ENCODE data around the gene SPOCK1.

SPOCK1 gene

GRCh38 chr5:137412136-137412535 lies 87.0 kb downstream of the SPOCK1 start:
- H3K27ac ChIP-seq, result no peak overlapping the region
- no peaks in the 10 kb centered on the region for H3K4me1 ChIP-seq (ENCODE audit: control insufficient read depth in 1 of 2, insufficient read depth in 1 of 2, low read depth in 1 of 2, low read length in 1 of 2)
- no peaks in the 10 kb centered on the region for H3K27me3 ChIP-seq
- no peak overlapping the region for H3K4me3 ChIP-seq (ENCODE audit: low read depth in 1 of 2, low read length in 1 of 2)
- H3K36me3 ChIP-seq, result no peaks in the 10 kb centered on the region
- TF ChIP-seq, protein P1, sequence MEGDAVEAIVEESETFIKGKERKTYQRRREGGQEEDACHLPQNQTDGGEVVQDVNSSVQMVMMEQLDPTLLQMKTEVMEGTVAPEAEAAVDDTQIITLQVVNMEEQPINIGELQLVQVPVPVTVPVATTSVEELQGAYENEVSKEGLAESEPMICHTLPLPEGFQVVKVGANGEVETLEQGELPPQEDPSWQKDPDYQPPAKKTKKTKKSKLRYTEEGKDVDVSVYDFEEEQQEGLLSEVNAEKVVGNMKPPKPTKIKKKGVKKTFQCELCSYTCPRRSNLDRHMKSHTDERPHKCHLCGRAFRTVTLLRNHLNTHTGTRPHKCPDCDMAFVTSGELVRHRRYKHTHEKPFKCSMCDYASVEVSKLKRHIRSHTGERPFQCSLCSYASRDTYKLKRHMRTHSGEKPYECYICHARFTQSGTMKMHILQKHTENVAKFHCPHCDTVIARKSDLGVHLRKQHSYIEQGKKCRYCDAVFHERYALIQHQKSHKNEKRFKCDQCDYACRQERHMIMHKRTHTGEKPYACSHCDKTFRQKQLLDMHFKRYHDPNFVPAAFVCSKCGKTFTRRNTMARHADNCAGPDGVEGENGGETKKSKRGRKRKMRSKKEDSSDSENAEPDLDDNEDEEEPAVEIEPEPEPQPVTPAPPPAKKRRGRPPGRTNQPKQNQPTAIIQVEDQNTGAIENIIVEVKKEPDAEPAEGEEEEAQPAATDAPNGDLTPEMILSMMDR (IDR thresholded peaks at IDR 0.05), result no peak
- no peaks in the 10 kb centered on the region for H3K9me3 ChIP-seq

- no peaks in the 10 kb centered on the region for H3K9me3 ChIP-seq
- no peaks in the 10 kb centered on the region for H3K27me3 ChIP-seq
- no peak overlapping the region for H3K4me3 ChIP-seq (ENCODE audit: low read depth in 1 of 2, low read length in 1 of 2)
- no peaks in the 10 kb centered on the region for H3K4me1 ChIP-seq (ENCODE audit: control insufficient read depth in 1 of 2, insufficient read depth in 1 of 2, low read depth in 1 of 2, low read length in 1 of 2)
- TF ChIP-seq, protein P1 (IDR thresholded peaks at IDR 0.05), result no peak
- no peak overlapping the region for H3K27ac ChIP-seq
- no peaks in the 10 kb centered on the region for H3K36me3 ChIP-seq
Observed at GRCh38 chr5:137410234-137411010, 88.7 kb downstream of the SPOCK1 start.

GRCh38 chr5:137409736-137410135 lies 89.4 kb downstream of the SPOCK1 start:
- no peaks in the 10 kb centered on the region for H3K4me1 ChIP-seq (ENCODE audit: control insufficient read depth in 1 of 2, insufficient read depth in 1 of 2, low read depth in 1 of 2, low read length in 1 of 2)
- H3K27ac ChIP-seq, result no peak overlapping the region
- no peak overlapping the region for H3K4me3 ChIP-seq (ENCODE audit: low read depth in 1 of 2, low read length in 1 of 2)
- H3K9me3 ChIP-seq, result no peaks in the 10 kb centered on the region
- no peaks in the 10 kb centered on the region for H3K36me3 ChIP-seq
- H3K27me3 ChIP-seq, result no peaks in the 10 kb centered on the region
- TF ChIP-seq, protein P1 (IDR thresholded peaks at IDR 0.05), result no peak

- no peaks in the 10 kb centered on the region for H3K4me1 ChIP-seq (ENCODE audit: control insufficient read depth in 1 of 2, insufficient read depth in 1 of 2, low read depth in 1 of 2, low read length in 1 of 2)
- no peak overlapping the region for H3K4me3 ChIP-seq (ENCODE audit: low read depth in 1 of 2, low read length in 1 of 2)
- TF ChIP-seq, protein P1 (IDR thresholded peaks at IDR 0.05), result no peak
- H3K9me3 ChIP-seq, result no peaks in the 10 kb centered on the region
- no peaks in the 10 kb centered on the region for H3K36me3 ChIP-seq
- no peak overlapping the region for H3K27ac ChIP-seq
- H3K27me3 ChIP-seq, result peaks cover 5% of the 10 kb centered on the region
Observed at GRCh38 chr5:137407090-137407489, 92.0 kb downstream of the SPOCK1 start.

GRCh38 chr5:137405393-137405792 lies 93.7 kb downstream of the SPOCK1 start:
- Histone ChIP-seq H3K4me1 (ENCODE audit: control insufficient read depth in 1 of 2, insufficient read depth in 1 of 2, low read depth in 1 of 2, low read length in 1 of 2) (no peaks in the 10 kb centered on the region), H3K36me3 (no peaks in the 10 kb centered on the region), H3K27me3 (peaks cover 5% of the 10 kb centered on the region), H3K27ac (no peak overlapping the region), H3K4me3 (ENCODE audit: low read depth in 1 of 2, low read length in 1 of 2) (no peak overlapping the region), H3K9me3 (no peaks in the 10 kb centered on the region)
- TF ChIP-seq, protein P1 (IDR thresholded peaks at IDR 0.05), result no peak
